HG03558 (cell line): ENCODE measurements around the gene TMEM220.

Experiments used
- ATAC-seq: cut with Tn5 transposase; IDR thresholded peaks from one replicate; pipeline ENCODE4 v1.9.1; 2021; ENCODE audit warnings: moderate number of reproducible peaks; ENCODE audit not compliant: unreplicated experiment; ENCODE audit errors: extremely low read depth

Gene TMEM220

DNA sequence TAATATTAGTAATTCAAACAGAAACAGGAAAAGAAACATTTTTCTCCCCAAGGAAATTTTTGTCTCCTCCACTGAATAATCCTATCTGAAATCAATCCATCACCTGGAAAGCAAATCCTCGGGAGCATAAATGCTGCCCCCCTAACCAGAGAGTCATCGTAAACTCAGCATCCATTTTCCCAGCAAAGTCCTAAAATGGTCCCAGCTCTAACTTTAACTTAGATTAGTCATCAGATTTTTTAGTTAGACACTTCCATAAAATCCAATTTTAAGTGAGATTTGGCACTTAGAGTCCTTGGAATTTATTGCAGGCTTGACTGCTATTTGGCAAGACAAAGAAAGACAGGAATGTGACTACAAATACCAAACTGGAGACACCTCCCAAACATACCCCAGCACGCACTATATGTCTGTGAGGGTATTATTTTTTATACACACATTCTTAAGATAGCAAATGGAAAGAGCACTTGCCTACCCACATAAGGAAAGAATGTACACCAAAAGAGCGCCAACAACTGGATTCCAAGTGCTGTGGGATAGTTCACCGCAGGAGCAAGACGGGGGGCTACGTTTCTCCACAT is 47.9 kb downstream of the TMEM220 start:
- ATAC-seq, result no peak

DNA sequence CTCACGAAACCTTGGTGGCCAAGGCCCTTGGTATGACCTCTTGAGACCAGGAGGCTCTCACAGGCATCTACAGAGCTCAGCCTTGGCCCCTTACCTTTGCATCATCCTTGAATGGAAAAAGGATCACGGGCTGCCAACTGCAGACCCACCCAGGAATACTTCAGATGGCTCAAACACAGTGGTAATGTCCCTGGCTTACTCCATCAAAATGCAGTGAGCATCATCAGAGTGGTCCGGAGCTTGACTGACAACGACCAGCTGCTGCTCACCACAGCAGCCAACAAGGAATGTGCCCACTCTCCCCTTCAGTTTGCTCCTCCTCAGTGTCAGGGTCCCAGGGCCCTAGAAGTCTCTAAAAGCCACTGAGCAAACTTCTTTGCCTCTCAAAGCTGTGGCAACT is 55.1 kb downstream of the TMEM220 start:
- no peak for ATAC-seq

DNA sequence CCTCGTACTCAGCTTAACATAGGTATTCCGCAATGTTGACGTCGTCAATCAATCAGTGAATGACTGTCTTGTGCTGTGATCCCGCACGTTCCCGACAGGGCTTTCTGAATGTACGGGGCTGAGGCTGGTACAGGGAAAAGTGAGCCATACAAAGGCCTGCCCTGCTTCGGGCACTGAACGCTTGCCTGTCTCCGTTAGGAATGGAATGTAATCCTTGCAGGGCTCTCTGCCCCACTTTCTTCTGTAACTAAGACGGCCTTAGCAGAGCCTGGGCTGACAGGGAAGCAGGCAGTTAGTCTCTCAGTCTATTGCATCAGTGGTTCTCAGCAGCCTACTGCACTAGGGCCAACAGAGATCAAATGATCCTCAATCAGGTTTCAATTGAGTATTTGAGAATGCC is 56.5 kb downstream of the TMEM220 start:
- no peak for ATAC-seq

DNA sequence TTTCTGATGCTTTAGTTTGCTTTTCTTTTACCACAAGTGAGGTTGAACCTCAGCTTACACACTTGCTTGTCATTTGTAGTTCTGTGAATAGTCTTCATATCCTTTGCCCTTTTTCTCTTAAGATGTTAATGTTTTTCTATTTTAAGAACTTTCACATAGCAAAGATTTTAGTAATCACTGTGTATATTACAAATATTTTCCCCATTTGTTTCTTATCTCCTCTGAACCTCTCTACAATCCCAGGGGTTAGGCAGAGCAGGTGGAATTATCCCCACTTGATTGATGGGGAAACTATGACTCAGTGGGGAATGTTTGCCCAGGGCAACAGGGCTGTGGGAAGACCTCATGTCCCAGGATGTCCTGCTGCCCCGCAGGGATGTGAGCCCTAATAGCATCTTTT is 61.0 kb downstream of the TMEM220 start:
- no peak for ATAC-seq

DNA sequence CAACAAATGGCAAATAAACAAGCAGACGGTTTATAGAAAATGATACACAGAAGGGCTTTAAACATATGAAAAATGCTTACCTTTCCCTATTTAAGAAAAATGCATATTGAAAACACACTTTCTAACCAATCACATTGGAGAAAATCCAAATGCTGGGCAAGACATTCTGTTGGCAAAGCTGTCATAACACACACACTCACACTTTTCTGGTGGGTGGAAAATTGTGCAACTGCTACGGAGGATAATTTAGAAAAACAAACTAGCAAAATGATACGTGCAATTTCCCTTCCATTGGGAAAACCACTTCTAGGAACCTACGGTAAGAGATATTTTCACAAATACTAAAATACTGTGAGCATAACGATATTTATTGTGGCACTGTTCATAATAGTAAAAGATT is 62.9 kb downstream of the TMEM220 start:
- ATAC-seq, result no peak

DNA sequence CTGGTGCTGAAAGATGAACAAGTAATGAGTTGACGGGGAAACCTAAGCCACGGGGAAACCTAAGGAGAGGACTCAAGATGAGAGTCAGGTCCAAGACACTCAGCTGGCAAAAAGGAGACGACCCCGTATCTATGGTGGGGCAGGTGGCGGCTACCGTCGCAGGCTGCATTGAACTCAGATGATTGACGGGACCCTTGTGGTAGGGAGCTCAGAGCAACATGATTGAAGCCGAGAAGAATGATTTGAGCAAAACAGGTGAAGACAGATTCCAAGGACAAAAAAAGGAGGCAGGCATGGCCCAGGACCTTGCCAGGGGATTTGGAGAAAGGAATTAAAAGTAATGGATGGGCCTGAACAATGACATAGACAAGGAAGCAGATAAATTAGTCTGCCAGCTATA is 65.3 kb downstream of the TMEM220 start:
- ATAC-seq, result no peak
